ENCODE measurements around the gene SLC23A1.
"Not testable (repeated sequence)": the region's sequence is repeated elsewhere in the genome, so short reads cannot be mapped to it uniquely, and the experiment has no call there.

Gene SLC23A1

DNA sequence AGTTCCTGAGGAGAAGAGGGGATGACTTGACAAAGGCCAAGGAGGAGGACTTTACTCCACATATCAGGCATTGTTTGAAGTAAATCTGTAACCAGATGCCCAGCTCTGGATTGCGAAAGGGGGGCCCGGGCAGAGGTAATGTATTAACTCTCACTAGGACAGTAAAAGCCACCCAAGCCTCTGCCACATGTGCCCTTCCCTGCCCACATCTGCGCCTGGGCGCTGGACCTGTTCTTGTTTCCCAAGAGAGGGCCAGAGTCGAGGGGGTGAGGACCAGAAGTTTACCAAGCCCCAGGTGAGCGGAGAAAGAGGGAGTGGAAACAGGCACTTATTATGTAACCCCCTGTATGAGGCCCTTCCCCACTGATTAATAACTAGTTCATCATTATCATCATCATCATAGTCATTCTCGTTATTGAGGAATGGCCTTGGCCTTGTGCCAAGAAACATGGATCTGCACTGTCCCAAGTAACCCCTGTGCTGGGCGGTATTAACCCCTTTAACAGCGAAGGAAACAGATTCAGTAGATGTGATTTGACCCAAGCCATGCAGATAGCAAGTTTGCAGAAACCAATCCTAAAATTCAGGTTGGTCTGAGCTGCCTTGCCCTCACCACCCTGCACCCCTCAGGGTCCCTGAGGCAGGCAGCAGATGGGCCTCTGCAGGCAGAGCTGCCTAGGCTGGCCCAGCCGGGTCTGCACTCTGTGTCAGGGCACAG lies at the start of gene SLC23A1:
Gene SLC23A1, minus strand, starts transcription at position 23 of the 718 bp plus-strand sequence. CDS start 44 bp downstream, outside the sequence.
- no peak for DNase-seq

DNA sequence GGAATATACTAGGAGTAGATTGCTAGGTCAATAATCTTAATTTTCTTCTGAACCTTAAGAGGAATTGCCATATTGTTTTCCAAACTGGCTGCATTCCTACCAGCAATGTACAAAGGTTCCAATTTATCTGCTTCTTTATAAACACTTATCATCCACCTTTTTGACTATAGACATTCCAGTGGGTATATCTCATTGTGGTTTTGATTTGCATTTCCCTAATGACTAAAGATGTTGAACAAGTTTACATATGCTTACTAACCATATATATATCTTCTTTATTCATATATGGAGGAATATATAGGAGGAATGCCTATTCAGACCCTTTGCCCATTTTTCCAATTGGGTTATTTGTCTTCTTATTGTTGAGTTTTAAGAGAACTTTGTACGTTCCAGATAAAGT lies 48.6 kb upstream of the SLC23A1 start:
- DNase-seq, result no peak

DNA sequence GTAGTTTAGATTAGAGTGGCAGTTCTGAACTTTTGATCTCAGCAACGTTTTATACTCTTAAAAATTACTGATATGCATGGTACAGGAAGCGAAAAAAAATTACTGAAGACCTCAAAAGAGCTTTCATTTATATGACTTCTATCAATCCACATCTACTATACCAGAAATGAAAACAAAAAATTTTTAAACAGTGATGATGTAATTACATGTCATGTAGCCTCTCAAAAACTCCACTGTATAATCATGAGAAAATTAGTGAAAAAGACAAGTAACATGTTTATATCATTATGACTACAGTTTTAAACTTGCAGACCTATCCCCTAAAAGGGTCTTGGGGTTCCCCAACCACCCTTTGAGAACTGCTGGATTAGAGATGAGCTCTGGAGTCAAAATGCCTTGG lies 46.9 kb upstream of the SLC23A1 start:
- no peak for DNase-seq

DNA sequence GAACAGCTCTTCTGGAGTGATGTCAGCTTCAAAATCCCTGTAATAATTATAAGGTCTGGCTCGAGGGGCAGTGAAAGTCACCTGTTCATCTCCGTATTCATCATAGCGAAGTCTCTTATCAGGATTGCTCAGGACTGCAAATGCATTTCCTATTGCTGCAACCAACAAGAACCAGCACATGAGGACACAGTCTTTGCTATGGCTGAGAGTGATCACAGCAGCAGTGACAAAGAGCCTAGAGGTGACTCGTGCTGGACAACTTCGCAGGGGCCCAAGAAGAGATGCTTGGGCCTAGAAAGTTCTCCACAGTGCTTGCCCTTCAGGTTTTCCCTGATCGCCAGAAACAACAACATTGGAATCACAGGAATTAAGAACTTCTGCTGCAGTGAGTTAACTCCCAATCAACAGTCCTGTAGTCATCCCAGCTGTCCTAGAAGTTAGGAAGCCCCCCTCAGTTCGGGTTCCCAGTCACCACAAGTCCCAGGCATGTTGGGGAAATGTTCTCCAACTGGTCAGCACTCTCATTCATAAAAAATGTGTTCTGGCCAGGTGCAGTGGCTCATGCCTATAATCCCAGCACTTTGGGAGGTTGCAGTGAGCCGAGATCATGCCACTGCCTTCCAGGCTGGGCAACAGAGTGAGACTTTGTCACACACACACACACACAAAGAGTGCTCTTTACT lies 43.2 kb upstream of the SLC23A1 start:
- DNase-seq, result no peak

DNA sequence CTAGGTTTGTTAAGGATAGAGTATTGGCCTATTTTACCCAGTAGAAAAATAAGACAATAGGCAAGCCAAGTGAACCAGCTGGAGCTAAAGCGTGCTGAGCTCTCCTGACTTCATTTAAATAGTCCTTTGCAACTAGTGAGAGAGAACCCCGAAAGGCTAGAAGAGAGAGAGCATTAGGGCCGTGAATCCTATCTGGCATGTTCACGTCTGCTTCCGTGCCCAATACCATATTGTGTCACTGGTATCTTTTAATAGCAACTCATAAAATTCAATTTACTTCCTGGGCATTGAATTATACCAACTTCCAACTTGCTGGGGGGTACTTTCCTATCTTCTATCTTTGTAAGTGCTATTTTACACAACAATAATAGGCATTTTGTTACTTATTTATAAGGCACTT lies 42.4 kb upstream of the SLC23A1 start:
- no peak for DNase-seq

DNA sequence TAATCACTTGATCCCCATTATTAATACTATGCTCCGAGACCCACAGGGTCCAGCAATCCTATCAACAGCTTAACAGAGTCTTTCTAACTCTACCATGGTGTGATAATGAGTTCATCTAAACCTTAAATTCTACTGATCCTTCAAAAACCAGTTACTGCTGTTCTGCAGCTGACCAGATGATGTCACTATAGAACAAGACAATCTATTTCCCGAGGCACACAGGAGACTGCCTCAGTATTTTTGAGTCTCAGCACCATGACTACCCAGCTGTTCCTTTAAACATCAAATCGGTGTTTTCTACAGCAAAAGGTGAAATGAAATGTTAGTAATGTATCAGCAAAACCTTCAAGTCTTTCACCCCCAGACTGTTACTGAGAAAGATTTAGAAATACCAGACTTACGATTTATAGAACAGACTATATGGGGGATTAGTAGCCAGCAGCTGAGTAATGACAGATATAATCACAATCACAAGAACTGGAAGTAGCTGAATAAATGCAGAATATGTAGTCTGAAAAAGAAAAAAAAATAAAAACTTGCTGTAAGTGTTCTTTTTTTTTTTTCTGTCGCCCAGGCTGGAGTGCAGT lies 39.3 kb upstream of the SLC23A1 start:
- peak; percentile 44 for DNase-seq

DNA sequence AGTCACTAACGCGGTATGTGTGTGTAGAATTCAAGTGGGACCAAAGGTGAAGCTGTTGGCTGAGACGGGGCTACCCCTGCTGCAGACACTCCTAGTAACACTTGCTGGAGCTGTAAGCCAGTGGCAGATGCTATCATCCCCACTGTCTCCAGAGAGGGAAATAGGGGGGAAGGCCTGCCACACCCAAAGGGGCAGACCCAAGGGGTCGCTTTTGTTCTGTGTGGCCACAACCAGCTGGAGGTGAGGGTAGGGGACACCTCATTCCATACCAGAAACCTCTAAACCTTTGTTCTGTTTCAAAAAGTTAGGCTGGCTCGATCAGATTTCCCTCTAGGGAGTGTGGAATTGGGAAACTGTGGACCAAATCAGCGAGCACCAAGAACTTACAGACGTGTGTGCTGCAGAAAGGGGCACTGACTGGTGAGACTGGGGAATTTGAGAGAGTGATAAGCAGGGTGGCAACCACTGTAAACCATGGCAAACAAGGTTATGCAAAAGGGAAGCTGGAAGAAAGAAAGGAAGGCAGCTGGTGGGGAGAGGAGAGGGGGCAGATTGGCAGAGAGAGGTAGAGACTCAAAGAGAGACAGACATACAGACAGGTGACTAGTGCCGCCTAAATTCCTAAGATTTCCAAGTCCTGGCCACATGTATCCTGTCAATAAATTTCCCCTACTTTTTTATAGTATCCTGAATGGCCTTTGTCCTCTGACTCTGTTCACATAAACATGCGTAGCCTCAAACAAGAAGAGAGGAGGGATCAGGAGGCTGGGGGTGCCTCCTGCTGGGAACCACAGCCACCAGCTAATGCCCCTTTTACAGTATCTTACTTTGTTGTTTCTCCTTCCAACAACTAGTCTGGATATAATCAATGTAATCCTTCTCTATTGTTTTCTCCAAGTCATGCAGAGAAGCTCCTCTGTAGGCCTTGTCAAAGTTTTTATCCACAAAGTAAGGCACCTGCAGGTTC lies 36.4 kb upstream of the SLC23A1 start:
- DNase-seq, result no peak

DNA sequence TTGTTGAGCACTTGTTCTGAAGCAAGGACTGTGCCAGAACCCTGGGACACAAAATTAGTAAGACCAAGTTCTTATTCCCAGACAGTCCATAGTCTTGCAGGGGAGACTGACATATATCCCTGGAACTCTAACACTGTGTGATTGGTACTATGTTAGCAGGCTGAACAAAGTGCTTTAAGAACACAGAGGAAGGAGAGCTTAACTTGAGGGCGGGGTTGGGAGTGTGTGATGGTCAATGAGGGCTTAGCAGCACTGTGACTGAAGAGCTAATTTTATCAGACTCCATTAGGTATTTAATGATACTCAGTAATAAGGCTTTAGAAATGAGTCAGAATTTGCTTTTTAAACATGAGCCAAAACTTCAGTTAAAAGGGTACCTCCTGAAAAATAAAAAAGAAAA lies 35.7 kb upstream of the SLC23A1 start:
- DNase-seq, result no peak

DNA sequence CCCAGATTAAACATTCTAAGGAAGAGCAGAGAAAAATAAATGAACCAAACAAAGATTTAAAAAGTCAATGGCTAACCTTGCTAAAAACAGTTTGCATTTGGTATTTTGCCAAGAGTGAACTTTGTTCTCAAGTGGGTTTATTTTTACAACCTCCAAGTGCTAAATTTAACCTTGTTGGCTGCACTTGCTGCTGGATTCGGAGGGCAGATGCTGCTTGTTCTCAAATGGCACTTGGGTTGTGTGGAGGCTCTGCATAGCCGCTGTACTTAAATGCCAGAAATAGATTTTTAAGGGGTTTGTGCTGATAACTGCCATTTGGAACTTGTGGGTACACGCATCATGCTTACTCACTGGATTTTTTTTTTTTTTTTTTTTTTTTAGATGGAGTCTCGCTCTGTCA lies 34.1 kb upstream of the SLC23A1 start:
- DNase-seq, result no peak

DNA sequence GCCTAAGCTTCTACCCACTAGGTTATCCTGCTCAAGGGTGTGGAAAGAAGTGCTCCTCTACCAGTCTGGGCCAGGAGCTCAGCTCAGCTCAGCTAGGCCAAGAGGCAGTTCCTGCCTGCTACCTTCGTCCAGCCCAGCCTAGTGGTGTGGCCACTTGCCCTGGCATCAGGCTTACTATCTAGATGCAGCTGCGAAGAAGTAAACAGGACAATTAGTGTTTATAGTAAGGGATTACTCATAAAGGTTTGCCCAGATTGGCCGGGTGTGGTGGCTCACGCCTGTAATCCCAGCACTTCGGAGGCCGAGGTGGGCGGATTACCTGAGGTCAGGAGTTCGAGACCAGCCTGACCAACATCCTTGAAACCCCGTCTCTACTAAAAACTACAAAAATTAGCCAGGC lies 33.6 kb upstream of the SLC23A1 start:
- no peak for DNase-seq

DNA sequence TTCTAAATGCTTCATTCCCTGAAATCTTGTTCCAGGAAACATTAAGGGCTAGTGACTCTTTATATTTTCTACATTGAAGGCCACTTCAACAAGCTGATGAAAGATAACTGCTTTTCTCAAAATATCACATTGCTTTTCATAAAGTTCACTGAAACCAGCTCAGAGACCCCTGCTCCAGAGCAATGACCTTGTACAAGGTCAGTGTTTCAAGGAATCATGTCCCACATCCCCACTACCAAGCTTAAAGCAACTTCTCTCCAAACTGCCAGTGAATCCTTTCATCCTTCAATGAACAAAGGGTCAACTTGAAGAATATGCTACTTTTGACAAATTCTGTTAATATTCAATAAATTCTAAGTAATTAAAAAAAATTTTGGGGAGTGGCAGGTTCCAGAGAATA lies 32.8 kb upstream of the SLC23A1 start:
- no peak for DNase-seq

DNA sequence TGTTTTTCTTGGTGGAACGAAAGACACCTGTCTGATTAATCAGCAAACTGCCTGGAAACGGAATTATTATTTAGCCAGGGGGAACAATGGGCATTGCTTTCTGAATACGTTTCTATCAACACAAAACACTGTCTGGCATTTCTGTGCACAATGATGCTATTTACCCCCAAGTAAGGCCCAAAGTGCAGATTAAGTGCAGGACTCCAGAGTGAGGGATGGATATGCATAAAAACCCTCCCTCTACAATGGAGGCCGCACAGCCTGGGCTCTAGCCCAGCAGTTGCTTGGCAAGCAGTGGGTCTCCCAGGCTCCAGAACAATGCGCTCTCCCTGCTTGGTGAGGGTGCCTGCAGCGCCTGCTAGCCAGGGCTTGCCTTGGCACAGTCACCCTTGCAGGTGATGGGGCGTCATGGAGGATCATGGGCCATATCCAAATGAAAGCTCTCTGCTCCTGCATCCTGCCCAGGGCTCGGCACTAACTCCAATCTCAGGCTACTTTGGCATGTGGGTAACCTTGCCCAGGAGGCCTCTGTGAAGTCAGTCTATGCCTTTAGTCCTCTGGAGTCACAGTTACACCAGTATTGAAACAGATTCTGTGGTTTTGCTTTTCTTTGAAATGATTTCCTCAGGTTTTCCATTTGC lies 32.2 kb upstream of the SLC23A1 start:
- DNase-seq, result no peak

DNA sequence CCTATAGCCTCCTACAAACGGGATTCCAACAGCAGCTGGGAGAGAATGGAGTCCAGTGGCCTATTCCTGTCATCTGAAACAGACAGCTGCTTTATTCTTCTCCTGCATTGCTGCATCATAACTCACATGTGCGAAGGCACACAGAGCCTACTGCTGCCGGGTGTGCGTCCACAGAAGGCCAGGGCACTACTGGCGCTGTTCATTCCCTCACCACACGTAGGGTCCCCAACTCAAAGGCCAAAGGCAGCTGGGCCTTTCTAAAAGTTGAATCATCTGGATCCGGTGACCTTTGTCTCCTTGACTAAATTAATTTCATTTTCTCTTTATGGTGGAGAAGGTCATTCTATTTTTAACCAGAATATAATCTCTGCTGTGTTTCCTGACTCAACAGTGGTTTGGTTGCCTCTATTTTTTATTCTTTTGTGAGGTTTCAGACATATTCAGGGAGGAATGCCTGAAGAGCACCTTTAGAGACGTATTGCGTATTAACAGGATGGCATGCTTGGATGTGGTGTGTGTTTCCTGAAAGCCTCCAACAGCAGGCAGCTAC lies 31.6 kb upstream of the SLC23A1 start:
- no peak for DNase-seq

DNA sequence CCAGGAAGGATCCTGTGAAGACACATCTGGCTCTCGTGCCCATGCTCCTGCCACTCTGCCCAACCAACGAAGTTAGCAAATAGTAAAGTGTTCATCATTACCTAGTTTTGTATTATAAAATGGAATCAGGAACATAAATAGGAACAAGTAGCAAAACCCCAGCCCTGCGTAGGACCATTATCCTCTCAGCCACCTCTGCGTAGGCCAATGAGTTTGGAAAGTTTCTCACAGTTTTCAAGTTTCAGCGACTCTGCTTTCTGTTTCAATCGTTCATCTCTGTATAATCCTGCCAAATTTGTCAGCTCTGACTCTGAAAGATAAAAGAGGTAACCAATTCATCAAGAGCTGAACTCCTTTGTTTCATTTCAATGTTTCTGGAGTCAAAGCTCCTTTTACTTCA lies 30.9 kb upstream of the SLC23A1 start:
- DNase-seq, result no peak

DNA sequence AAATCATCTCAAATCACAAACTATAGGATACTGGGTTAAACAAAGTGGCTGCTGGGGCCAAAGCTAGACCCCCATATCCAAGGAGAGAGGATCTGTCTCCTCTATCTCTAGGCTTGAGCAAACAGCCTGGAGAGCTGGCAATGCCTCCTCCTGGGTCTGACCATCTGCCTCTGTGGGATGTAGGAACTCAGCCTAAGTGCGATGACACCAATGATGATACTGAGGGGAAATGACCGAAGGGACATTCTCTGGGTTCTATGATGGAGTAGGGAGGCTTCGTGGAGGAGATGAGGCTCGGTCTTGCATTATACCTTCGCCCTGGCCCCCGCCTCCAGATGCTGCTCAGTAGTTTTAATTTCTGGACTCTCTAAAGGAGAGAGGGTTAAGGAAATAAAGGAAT lies 30.1 kb upstream of the SLC23A1 start:
- no peak for DNase-seq

DNA sequence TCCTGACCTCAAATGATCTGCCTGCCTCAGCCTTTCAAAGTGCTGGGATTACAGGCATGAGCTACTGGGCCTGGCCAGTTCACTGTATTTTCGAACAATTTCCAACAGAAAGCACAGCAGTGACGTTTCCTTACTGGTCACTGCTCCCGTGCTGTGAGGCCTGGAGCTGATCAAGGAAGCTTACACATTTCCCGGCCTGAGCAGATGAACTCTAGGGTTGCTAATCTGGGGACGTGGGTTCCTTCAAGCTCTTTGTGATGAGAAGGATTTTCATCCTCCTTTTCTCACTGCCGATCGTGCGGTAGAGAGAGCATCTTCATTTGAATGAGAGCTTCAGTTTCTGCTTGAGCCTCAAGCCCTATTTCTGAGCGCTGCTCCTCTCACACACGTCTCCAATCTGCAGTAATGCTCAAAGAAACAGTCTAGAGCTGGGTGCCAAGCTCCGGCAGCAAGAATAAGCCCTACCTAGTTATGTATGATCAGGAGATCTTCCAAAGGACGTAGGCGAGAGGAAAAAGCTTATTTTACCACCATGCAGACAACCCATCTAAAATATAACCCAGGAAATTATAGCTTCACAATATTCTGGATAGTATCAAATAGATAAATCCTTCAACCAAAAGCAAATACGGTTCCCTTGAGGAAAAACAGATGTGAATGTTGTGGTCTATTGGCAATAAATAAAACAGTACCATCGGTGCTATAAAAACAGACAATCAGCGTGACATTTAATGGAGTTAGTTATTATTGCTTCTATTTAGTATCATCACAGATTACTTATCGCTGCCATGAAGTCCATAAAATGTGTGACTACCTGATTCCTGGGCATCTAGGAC lies 28.1 kb upstream of the SLC23A1 start:
- DNase-seq, result no peak

DNA sequence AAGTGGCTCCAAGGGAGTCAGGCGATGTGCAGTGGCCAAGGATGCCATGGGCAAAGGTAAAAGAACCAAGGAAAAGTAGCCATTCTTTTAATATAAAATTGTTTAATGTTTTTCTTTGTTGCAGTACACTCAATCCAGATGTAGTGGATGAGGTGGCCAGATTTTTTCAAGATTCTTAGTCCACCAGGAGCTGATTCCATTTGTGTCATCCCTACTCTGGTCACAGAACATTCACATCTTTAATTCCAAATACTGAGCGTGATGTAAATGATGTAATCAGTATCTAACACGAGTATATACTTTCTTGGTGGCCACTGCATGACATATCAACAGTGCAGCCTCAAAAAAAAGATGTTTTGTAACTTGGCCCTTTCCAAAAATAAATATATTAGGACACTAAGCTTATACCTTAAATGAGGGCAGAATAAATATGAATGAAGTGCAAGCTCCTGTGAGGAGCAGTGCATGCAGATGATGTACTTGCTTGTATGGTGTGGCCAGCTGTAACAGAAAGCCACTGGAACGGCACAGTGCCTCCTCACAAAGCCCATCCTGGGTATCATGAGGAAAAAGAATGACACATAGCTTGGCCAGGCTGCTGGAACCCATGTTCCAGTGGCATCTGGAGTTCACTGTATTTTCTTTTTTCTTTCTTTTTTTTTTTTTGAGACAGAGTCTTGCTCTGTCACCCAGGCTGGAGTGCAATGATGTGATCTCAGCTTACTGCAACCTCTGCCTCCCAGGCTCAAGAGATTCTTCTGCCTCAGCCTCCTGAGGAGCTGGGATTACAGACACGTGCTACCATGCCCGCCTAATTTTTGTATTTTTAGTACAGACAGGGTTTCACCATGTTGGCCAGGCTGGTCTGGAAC lies 27.3 kb upstream of the SLC23A1 start:
- no peak for DNase-seq

DNA sequence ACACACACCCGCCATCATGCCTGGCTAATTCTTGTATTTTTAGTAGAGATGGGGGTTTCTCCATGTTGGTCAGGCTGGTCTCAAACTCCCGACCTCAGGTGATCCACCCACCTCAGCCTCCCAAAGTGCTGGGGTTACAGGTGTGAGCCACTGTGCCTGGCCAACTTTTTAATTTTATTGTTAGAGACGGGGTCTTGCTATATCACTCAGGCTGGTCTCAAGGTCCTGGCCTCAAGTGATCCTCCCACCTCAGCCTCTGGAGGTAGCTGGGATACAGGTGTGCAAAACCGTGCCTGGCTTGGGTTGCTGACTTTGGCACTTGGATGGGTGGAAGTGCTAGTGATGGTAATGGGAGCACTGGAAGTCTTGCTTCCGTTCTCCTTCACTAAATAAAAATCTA lies 26.0 kb upstream of the SLC23A1 start:
- DNase-seq, result not testable (repeated sequence)

DNA sequence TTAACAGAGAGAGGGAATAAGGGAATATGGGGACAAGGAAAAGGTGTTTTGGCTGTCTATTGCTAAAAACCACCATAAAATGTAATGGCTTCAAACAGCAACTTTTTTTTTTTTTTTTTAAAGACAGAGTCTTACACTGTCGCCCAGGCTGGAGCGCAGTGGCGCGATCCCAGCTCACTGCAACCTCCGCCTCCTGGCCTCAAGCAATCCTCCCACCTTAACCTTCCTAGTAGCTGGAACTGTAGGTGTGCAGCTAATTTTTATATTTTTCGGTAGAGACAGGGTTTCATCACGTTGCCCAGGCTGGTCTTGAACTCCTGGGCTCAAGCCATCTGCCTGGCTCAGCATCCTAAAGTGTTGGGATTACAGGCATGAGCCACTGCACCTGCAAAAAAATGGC lies 25.1 kb upstream of the SLC23A1 start:
- DNase-seq, result no peak

DNA sequence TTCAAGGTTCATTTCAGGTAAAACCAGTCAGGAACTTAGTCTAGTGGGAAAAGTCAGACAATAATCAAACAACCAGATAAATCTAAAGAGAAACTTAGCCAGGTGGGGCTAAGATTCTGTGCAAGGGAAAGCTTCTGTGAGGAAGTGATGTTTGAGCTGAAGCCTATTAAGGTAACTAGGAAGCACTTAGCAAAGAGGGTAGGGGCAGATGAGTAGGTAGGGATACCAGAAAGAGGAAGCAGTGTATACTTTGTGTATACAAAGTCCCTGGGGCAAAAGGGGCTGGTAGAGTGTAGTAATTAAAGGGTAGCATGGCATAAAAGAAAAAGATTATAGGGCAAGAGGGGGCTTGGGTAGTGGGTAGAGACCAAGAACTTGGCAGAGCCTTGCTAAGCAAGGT lies 24.4 kb upstream of the SLC23A1 start:
- no peak for DNase-seq

All from activated naive CD4-positive, alpha-beta T cell treated with Interleukin-2 at 50 U/mL for 16 hours (primary cell).